Stomach (tissue), 4 donors: ENCODE measurements around the gene TASOR.

Source experiments
- CTCF ChIP-seq, 7 experiments: fragments of 450-650 bp in 4 of 7; fragments of 200-600 bp in 3 of 7; sonication (generic) in 3 of 7; IDR thresholded peaks; one replicate each; pipeline ENCODE4 v1.5.1; 2016 to 2019; ENCODE audit warnings: antibody characterized with exemption in 7 of 7, control low read depth in 2 of 7, mild to moderate bottlenecking in 1 of 7
- POLR2A ChIP-seq, 4 donors: fragments of 450-650 bp; IDR thresholded peaks; one replicate each; pipeline ENCODE4 v1.6.1; 2016; ENCODE audit warnings: antibody characterized with exemption in 4 of 4, control low read depth in 2 of 4, mild to moderate bottlenecking in 1 of 4, moderate library complexity in 1 of 4

- TF ChIP-seq CTCF (IDR thresholded peaks at IDR 0.05) = no peak
- TF ChIP-seq POLR2A (IDR thresholded peaks at IDR 0.05) = no peak
These were observed 8.3 kb upstream of the TASOR start for GRCh38 chr3:56691165-56692000.
